GM19025 (cell line): ENCODE data around the gene PSG6.
"Not testable (repeated sequence)": the region's sequence is repeated elsewhere in the genome, so short reads cannot be mapped to it uniquely, and the experiment has no call there.

Experiments
- ATAC-seq: cut with Tn5 transposase; IDR thresholded peaks from one replicate; pipeline ENCODE4 v1.9.1; 2021; ENCODE audit warnings: mild to moderate bottlenecking, low read depth, moderate library complexity; ENCODE audit not compliant: unreplicated experiment

PSG6 gene

GRCh38 chr19:42917634-42918033, at the start of gene PSG6:
TSS of gene PSG6 (minus strand) at chr19:42917894. CDS start at chr19:42917792, 102 bp downstream.
- ATAC-seq = not testable (repeated sequence)

GRCh38 chr19:42965176-42965575, 47.5 kb upstream of the PSG6 start:
- ATAC-seq = no peak

GRCh38 chr19:42961119-42961518, 43.4 kb upstream of the PSG6 start:
- no peak for ATAC-seq

- not testable (repeated sequence) for ATAC-seq
Measured at GRCh38 chr19:42952126-42952525, 34.4 kb upstream of the PSG6 start.

- ATAC-seq = not testable (repeated sequence)
Measured at GRCh38 chr19:42951476-42951875, 33.8 kb upstream of the PSG6 start.

GRCh38 chr19:42942187-42942789, 24.6 kb upstream of the PSG6 start:
- no peak for ATAC-seq

GRCh38 chr19:42937107-42937506, 19.4 kb upstream of the PSG6 start, which contains the start of gene PSG7:
TSS of gene PSG7 (minus strand) at chr19:42937207. CDS start at chr19:42937076, 131 bp downstream.
- ATAC-seq = not testable (repeated sequence)

GRCh38 chr19:42934726-42935125, 17.0 kb upstream of the PSG6 start:
- not testable (repeated sequence) for ATAC-seq

GRCh38 chr19:42934183-42934582, 16.5 kb upstream of the PSG6 start:
- not testable (repeated sequence) for ATAC-seq

- ATAC-seq = not testable (repeated sequence)
Measured at GRCh38 chr19:42933412-42933811, 15.7 kb upstream of the PSG6 start.

- not testable (repeated sequence) for ATAC-seq
Measured at GRCh38 chr19:42932485-42933101, 14.9 kb upstream of the PSG6 start.

- not testable (repeated sequence) for ATAC-seq
Measured at GRCh38 chr19:42930214-42930613, 12.5 kb upstream of the PSG6 start.

GRCh38 chr19:42928896-42929295, 11.2 kb upstream of the PSG6 start:
- ATAC-seq = no peak

- no peak for ATAC-seq
Measured at GRCh38 chr19:42926781-42927180, 9.1 kb upstream of the PSG6 start.

- not testable (repeated sequence) for ATAC-seq
Measured at GRCh38 chr19:42923106-42923505, 5.4 kb upstream of the PSG6 start.

- ATAC-seq = not testable (repeated sequence)
Measured at GRCh38 chr19:42920971-42921370, 3.3 kb upstream of the PSG6 start.

- ATAC-seq = no peak
Measured at GRCh38 chr19:42919757-42920079, 2.0 kb upstream of the PSG6 start.

- not testable (repeated sequence) for ATAC-seq
Measured at GRCh38 chr19:42919070-42919756, 1.5 kb upstream of the PSG6 start.

GRCh38 chr19:42918377-42919069, 829 bp upstream of the PSG6 start:
- ATAC-seq = not testable (repeated sequence)

GRCh38 chr19:42916931-42917330, 763 bp downstream of the PSG6 start:
- ATAC-seq = not testable (repeated sequence)

GRCh38 chr19:42913516-42913915, 4.2 kb downstream of the PSG6 start:
- not testable (repeated sequence) for ATAC-seq
